HEK293 (cell line): ENCODE data around the gene EBP.
A peak's percentile ranks its signal among the peaks of the same experiment; 100 is the strongest.

Experiments used
- CTCF ChIA-PET: fragments of 350-600 bp; formaldehyde crosslinking; extraction: SDS; loops from one replicate; lab custom pipeline; 2021; ENCODE audit warnings: antibody characterized with exemption; lab: Yijun Ruan, JAX
- POLR2A ChIA-PET: fragments of 300-600 bp; formaldehyde crosslinking; extraction: SDS; loops from one replicate; lab custom pipeline; 2020; ENCODE audit warnings: antibody characterized with exemption, inconsistent platforms; lab: Yijun Ruan, JAX
- H3K27ac ChIP-seq: fragments of 200-500 bp; sonication (Bioruptor generic); 2 replicates; pipeline ENCODE4 v1.5.1; 2014; ENCODE audit warnings: low read depth, low read length, control low read depth, inconsistent platforms; ENCODE audit errors: extremely low read depth
- H3K36me3 ChIP-seq, 2 experiments: fragments of 200-500 bp in 1 of 2; sonication (Bioruptor generic) in 1 of 2; 1 replicate in 1 of 2; 2 replicates in 1 of 2; pipeline ENCODE4 v1.5.1; 2014 to 2017; ENCODE audit warnings: inconsistent platforms in 2 of 2, low read length in 2 of 2; ENCODE audit not compliant: control insufficient read depth in 2 of 2, insufficient read depth in 1 of 2
- H3K4me1 ChIP-seq: fragments of 200-500 bp; sonication (Bioruptor generic); 2 replicates; pipeline ENCODE4 v1.5.1; 2014; ENCODE audit warnings: mild to moderate bottlenecking, low read length, inconsistent platforms; ENCODE audit not compliant: control insufficient read depth, insufficient read depth
- H3K4me3 ChIP-seq: 2 replicates; pipeline ENCODE4 v1.5.1; 2011; ENCODE audit warnings: low read depth, mild to moderate bottlenecking, control low read depth, low read length, moderate library complexity
- H3K9me3 ChIP-seq: fragments of 200-500 bp; sonication (Bioruptor generic); 2 replicates; pipeline ENCODE4 v1.5.1; 2014; ENCODE audit warnings: low read depth, low read length, inconsistent platforms; ENCODE audit not compliant: control insufficient read depth, insufficient read depth
- BCL11A ChIP-seq: fragments of 450-650 bp; formaldehyde crosslinking; IDR thresholded peaks from 2 replicates; pipeline ENCODE4 v1.5.1; 2016; ENCODE audit warnings: low read depth, missing biosample characterization, missing genetic modification characterization
- HOXA7 ChIP-seq: sonication (generic); formaldehyde crosslinking; IDR thresholded peaks from 2 replicates; pipeline ENCODE4 v1.8.1; 2022; ENCODE audit warnings: missing genetic modification reagents, borderline replicate concordance
- PRDM1 ChIP-seq: fragments of 450-650 bp; formaldehyde crosslinking; IDR thresholded peaks from 2 replicates; pipeline ENCODE4; 2016; ENCODE audit warnings: missing biosample characterization, missing genetic modification characterization
- ZFP37 ChIP-seq: fragments of 450-650 bp; formaldehyde crosslinking; IDR thresholded peaks from 2 replicates; pipeline ENCODE4 v1.5.1; 2016; ENCODE audit warnings: missing biosample characterization, missing genetic modification characterization
- ZNF114 ChIP-seq: fragments of 450-650 bp; formaldehyde crosslinking; IDR thresholded peaks from 2 replicates; pipeline ENCODE4 v1.5.0; 2017; ENCODE audit warnings: missing biosample characterization, missing genetic modification characterization
- ZNF16 ChIP-seq: fragments of 450-650 bp; formaldehyde crosslinking; IDR thresholded peaks from 2 replicates; pipeline ENCODE4 v1.5.1; 2016; ENCODE audit warnings: low read depth, missing biosample characterization, missing genetic modification characterization
- ZNF174 ChIP-seq: fragments of 450-650 bp; formaldehyde crosslinking; IDR thresholded peaks from 2 replicates; pipeline ENCODE4 v1.5.0; 2017; ENCODE audit warnings: missing biosample characterization, mild to moderate bottlenecking, missing genetic modification characterization
- ZNF175 ChIP-seq: fragments of 450-650 bp; formaldehyde crosslinking; IDR thresholded peaks from 2 replicates; pipeline ENCODE4 v1.5.1; 2016; ENCODE audit warnings: missing biosample characterization, missing genetic modification characterization
- ZNF18 ChIP-seq: fragments of 450-650 bp; formaldehyde crosslinking; IDR thresholded peaks from 2 replicates; pipeline ENCODE4 v1.5.1; 2016; ENCODE audit warnings: missing biosample characterization, missing genetic modification characterization
- ZNF221 ChIP-seq: fragments of 450-650 bp; formaldehyde crosslinking; IDR thresholded peaks from 2 replicates; pipeline ENCODE4 v1.5.1; 2017; ENCODE audit warnings: missing biosample characterization, missing genetic modification characterization, borderline replicate concordance
- ZNF223 ChIP-seq: fragments of 450-650 bp; formaldehyde crosslinking; IDR thresholded peaks from 2 replicates; pipeline ENCODE4 v1.5.1; 2016; ENCODE audit warnings: missing biosample characterization, missing genetic modification characterization
- ZNF23 ChIP-seq: fragments of 450-650 bp; formaldehyde crosslinking; IDR thresholded peaks from 2 replicates; pipeline ENCODE4 v1.5.1; 2016; ENCODE audit warnings: missing biosample characterization, missing genetic modification characterization, borderline replicate concordance
- ZNF266 ChIP-seq: fragments of 450-650 bp; formaldehyde crosslinking; IDR thresholded peaks from 2 replicates; pipeline ENCODE4 v1.5.1; 2016; ENCODE audit warnings: missing biosample characterization, missing genetic modification characterization, low read depth
- ZNF416 ChIP-seq: fragments of 450-650 bp; formaldehyde crosslinking; IDR thresholded peaks from 2 replicates; pipeline ENCODE4 v1.5.1; 2016; ENCODE audit warnings: missing biosample characterization, missing genetic modification characterization
- ZNF518A ChIP-seq: fragments of 450-650 bp; formaldehyde crosslinking; conservative IDR thresholded peaks from 2 replicates; pipeline ENCODE4 v1.5.1; 2016; ENCODE audit warnings: low read depth, missing biosample characterization, missing genetic modification characterization
- ZNF561 ChIP-seq: fragments of 450-650 bp; IDR thresholded peaks from 2 replicates; pipeline ENCODE4 v1.5.1; 2018; ENCODE audit warnings: missing biosample characterization, missing genetic modification characterization, borderline replicate concordance
- ZNF626 ChIP-seq: fragments of 450-650 bp; sonication (Bioruptor Pico); formaldehyde crosslinking; IDR thresholded peaks from 2 replicates; pipeline ENCODE4 v1.5.1; 2018; ENCODE audit warnings: missing biosample characterization, missing genetic modification characterization, inconsistent platforms
- ZNF645 ChIP-seq: fragments of 450-650 bp; formaldehyde crosslinking; IDR thresholded peaks from 2 replicates; pipeline ENCODE4; 2016; ENCODE audit warnings: missing biosample characterization, missing genetic modification characterization
- ZNF785 ChIP-seq: fragments of 450-650 bp; formaldehyde crosslinking; IDR thresholded peaks from 2 replicates; pipeline ENCODE4 v1.5.1; 2016; ENCODE audit warnings: missing biosample characterization, missing genetic modification characterization
- ZSCAN16 ChIP-seq: fragments of 450-650 bp; formaldehyde crosslinking; IDR thresholded peaks from 2 replicates; pipeline ENCODE4 v1.5.1; 2016; ENCODE audit warnings: missing biosample characterization, missing genetic modification characterization
- ZSCAN30 ChIP-seq: fragments of 450-650 bp; IDR thresholded peaks from 2 replicates; pipeline ENCODE4 v1.5.1; 2018; ENCODE audit warnings: missing biosample characterization, mild to moderate bottlenecking, missing genetic modification characterization, moderate library complexity

Gene EBP

GRCh38 chrX:48521353-48522243 is at the start of gene EBP (continued):
- TF ChIP-seq ZNF518A (tag by site-specific recombination), result peak; percentile 24; the same call in 1 of the 2 replicates
- no peak for TF ChIP-seq BCL11A (tag by site-specific recombination)
- TF ChIP-seq PRDM1 (tag by site-specific recombination), result peak; percentile 82
- TF ChIP-seq ZSCAN30 (tag by site-specific recombination), result 0 out of 2 replicates have a peak, but pooled peaks have one; percentile 19
- peak; percentile 43; the same call in 1 of the 2 replicates for TF ChIP-seq ZNF561 (tag by site-specific recombination)
- TF ChIP-seq, all 188 proteins: peak for 33

GRCh38 chrX:48472225-48472624 is 49.4 kb upstream of the EBP start:
- H3K36me3 ChIP-seq, result no peaks in the 10 kb centered on the region
- TF ChIP-seq ZNF221 (tag by site-specific recombination) (no peak), ZNF174 (tag by site-specific recombination) (no peak), ZNF645 (tag by site-specific recombination) (no peak), ZNF16 (tag by site-specific recombination) (no peak), ZSCAN16 (tag by site-specific recombination) (no peak), HOXA7 (no peak), ZNF266 (tag by site-specific recombination) (no peak), ZNF416 (tag by site-specific recombination) (no peak), ZNF223 (tag by site-specific recombination) (no peak), ZNF18 (tag by site-specific recombination) (no peak), ZNF626 (tag by site-specific recombination) (no peak), ZNF175 (tag by site-specific recombination) (no peak), ZNF23 (tag by site-specific recombination) (no peak), ZFP37 (tag by site-specific recombination) (no peak), ZNF114 (tag by site-specific recombination) (no peak), ZNF785 (tag by site-specific recombination) (no peak)
- TF ChIP-seq, all 188 proteins: peak for 0
- ChIA-PET POLR2A (interaction anchor here (0.7 kb wide), 1 partner anchor 1213 kb away, joined by 9 read pairs; no protein-coding TSS in a partner anchor), CTCF (interaction anchor here (0.6 to 0.7 kb wide), 2 partner anchors 21 to 105 kb away, joined by 3 to 4 read pairs; no protein-coding TSS in a partner anchor)
- Histone ChIP-seq H3K9me3 (no peaks in the 10 kb centered on the region), H3K27ac (no peak overlapping the region), H3K4me3 (no peak overlapping the region), H3K4me1 (0 out of 2 replicates have a peak, but pooled peaks cover 2% of the 10 kb centered on the region)
